Ovary (tissue), 9 donors: Measurements from ENCODE around the gene ESCO1. TPM values are rescaled to one million over a fixed set of nuclear protein-coding genes. Genes with fewer than 3 reads are reported as not detected.
A peak's percentile ranks its signal among the peaks of the same experiment; 100 is the strongest.

Experiments
- DNase-seq, 5 donors: peaks; one replicate each; pipeline ENCODE4 v3.0.0-alpha.2; 2019 to 2020
- H3K27ac ChIP-seq, 2 donors: fragments of 200-600 bp; one replicate each; pipeline versions ENCODE4 v1.5.1 to v1.8.0; 2019 to 2022
- H3K27me3 ChIP-seq: fragments of 200-600 bp; one replicate; pipeline ENCODE4 v1.8.0; 2022
- H3K36me3 ChIP-seq: fragments of 200-600 bp; sonication (generic); one replicate; pipeline ENCODE4 v1.5.1; 2019
- H3K4me1 ChIP-seq: one replicate; pipeline ENCODE4 v1.8.1; 2013; ENCODE audit warnings: mild to moderate bottlenecking, moderate library complexity; ENCODE audit not compliant: insufficient read depth
- H3K4me3 ChIP-seq: fragments of 200-600 bp; sonication (generic); one replicate; pipeline ENCODE4 v1.5.1; 2017
- H3K9me3 ChIP-seq, 2 donors: fragments of 200-600 bp in 1 of 2; sonication (generic) in 1 of 2; one replicate each; pipeline versions ENCODE4 v1.5.1 to v1.8.1; 2013 to 2019; ENCODE audit warnings: mild to moderate bottlenecking in 1 of 2, moderate library complexity in 1 of 2
- CTCF ChIP-seq, 3 donors: fragments of 450-650 bp in 2 of 3; fragments of 200-600 bp in 1 of 3; IDR thresholded peaks; one replicate each; pipeline versions ENCODE4 v1.5.1 to v1.8.0; 2016 to 2022; ENCODE audit warnings: antibody characterized with exemption in 3 of 3, mild to moderate bottlenecking in 1 of 3
- EP300 ChIP-seq: sonication (generic); formaldehyde crosslinking; IDR thresholded peaks from one replicate; pipeline ENCODE4 v1.6.1; 2017; ENCODE audit warnings: antibody characterized with exemption
- POLR2A ChIP-seq: fragments of 450-650 bp; IDR thresholded peaks from one replicate; pipeline ENCODE4 v1.6.1; 2017; ENCODE audit warnings: antibody characterized with exemption, mild to moderate bottlenecking, moderate library complexity
- WGBS, 3 donors: extraction: QIAGEN DNeasy Blood & Tissue Kit in 1 of 3; methylation state at CpG; one replicate each; pipeline versions ENCODE4 v1.1.5 to v1.1.7; 2013 to 2017; 5-methylcytosine and 5-hydroxymethylcytosine counted together
- intact Hi-C, 4 donors: fragments of 100-400 bp; cut with DNase I; formaldehyde crosslinking; loops; one replicate each; pipeline versions ENCODE4 v1.11.0 to v1.15.1; 2022 to 2023
- polyA plus RNA-seq, 2 donors: library from polyadenylated mRNA; stranded (reverse); fragments of 200-250 nt in 1 of 2; fragments of 350-450 nt in 1 of 2; fragmentation: Illumina TruSeq in 1 of 2; extraction: RNeasy Lipid Tissue Mini Kit (QIAGEN cat#74804) in 1 of 2; gene quantifications; one replicate each; pipeline ENCODE4 v1.2.3, GENCODE V29; 2013 to 2014
- total RNA-seq, 7 donors: library from RNA; depleted of rRNA in 2 of 7; stranded (reverse); fragments of >200 nt in 2 of 7; fragmentation: NEBNext Ultra II Directional in 3 of 7; extraction: Animal tissue kit (Norgen Biotek cat#: 25700) in 3 of 7; gene quantifications; one replicate each; pipeline versions ENCODE4 v1.1.0 to v1.2.4, GENCODE V29; 2016 to 2023
- donor health status: DM: no; HTN: no; CAD: no; lungs with moderate emphysema.
- donor health status: DM: no; HTN: no; CAD: no.
- donor health status: Bipolar disorder and iron deficiency.
- donor health status: DM: yes; HTN: yes; CAD: no.
- donor health status: DM: no; HTN: no; CAD: no.
- donor health status: DM: yes; HTN: yes; CAD: no.

ESCO1 gene
- total and polyA plus RNA-seq, 9 donors: 8.1 to 21.3 (median 16.2) TPM

DNA sequence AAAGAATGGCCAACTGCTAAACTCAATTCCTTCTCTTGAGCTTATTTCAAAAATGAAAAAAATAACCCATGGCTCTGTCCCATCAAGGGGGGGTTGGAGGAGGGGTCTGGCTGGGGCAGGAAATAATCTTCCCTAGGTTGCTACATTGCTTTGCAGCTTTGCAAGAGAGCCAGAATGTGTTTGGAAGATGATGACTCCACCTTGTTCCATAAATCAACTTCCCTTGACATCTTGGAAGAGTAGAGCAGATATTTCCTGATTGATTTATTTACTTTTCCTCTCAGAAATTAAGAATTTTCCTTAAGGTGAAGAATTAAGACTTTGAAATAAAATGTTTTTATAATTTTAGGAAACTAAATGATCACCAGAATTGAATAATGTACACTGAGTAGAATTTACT is 41.3 kb downstream of the ESCO1 start:
- Histone ChIP-seq H3K36me3 (no peaks in the 10 kb centered on the region), H3K27me3 (no peaks in the 10 kb centered on the region), H3K9me3 (no peaks in the 10 kb centered on the region), H3K4me1 (no peaks in the 10 kb centered on the region), H3K27ac (no peak overlapping the region), H3K4me3 (no peak overlapping the region)
- TF ChIP-seq POLR2A: no peak
- no peak for TF ChIP-seq CTCF (IDR thresholded peaks at IDR 0.05)
- no peak for TF ChIP-seq EP300
- DNase-seq: no peak
- intact Hi-C loops: no loop called here

- TF ChIP-seq POLR2A: no peak
- no peak for TF ChIP-seq CTCF (IDR thresholded peaks at IDR 0.05)
- TF ChIP-seq EP300: no peak
- Histone ChIP-seq H3K4me1 (no peaks in the 10 kb centered on the region), H3K27ac (no peak overlapping the region), H3K4me3 (no peak overlapping the region), H3K27me3 (no peaks in the 10 kb centered on the region), H3K9me3 (no peaks in the 10 kb centered on the region), H3K36me3 (no peaks in the 10 kb centered on the region)
- DNase-seq: peak in 1 of 5 donors; percentile 22
- intact Hi-C loops: no loop called here
- 73 to 83% (median 82%) methylated on average over 6 of the region's 6 CpGs for WGBS, 3 donors
These were observed 42.8 kb downstream of the ESCO1 start for GRCh38 chr18:21557607-21558253.

GRCh38 chr18:21550510-21550970 is 50.0 kb downstream of the ESCO1 start:
- TF ChIP-seq POLR2A (no peak), EP300 (no peak), CTCF (IDR thresholded peaks at IDR 0.05) (no peak)
- Histone ChIP-seq H3K36me3 (no peaks in the 10 kb centered on the region), H3K27me3 (no peaks in the 10 kb centered on the region), H3K4me1 (no peaks in the 10 kb centered on the region), H3K9me3 (no peaks in the 10 kb centered on the region), H3K4me3 (no peak overlapping the region), H3K27ac (no peak overlapping the region)
- intact Hi-C loops: no loop called here
- DNase-seq: no peak
- WGBS, 3 donors: 96 to 98% (median 97%) methylated on average over 11 of the region's 11 CpGs

GRCh38 chr18:21548647-21549046 is 51.9 kb downstream of the ESCO1 start:
- intact Hi-C loops: no loop called here
- Histone ChIP-seq H3K9me3 (no peaks in the 10 kb centered on the region), H3K27me3 (no peaks in the 10 kb centered on the region), H3K36me3 (no peaks in the 10 kb centered on the region), H3K4me3 (no peak overlapping the region), H3K4me1 (no peaks in the 10 kb centered on the region), H3K27ac (no peak overlapping the region)
- TF ChIP-seq CTCF (IDR thresholded peaks at IDR 0.05): no peak
- TF ChIP-seq EP300: no peak
- TF ChIP-seq POLR2A: no peak
- 95 to 100% (median 95%) methylated on average over 2 of the region's 2 CpGs for WGBS, 3 donors
- no peak for DNase-seq
